Measurements from ENCODE around the gene MAJIN. TPM values are rescaled to one million over a fixed set of nuclear protein-coding genes. Genes with fewer than 3 reads are reported as not detected.

Gene MAJIN
- total RNA-seq, 1 donor, result not detected

GRCh38 chr11:64914123-64914522, 57.8 kb downstream of the MAJIN start:
- DNase-seq (ENCODE audit: low read depth), result no peak
- no peak overlapping the region for H3K4me3 ChIP-seq (ENCODE audit: low read depth, low read length)
- TF ChIP-seq CTCF (IDR thresholded peaks at IDR 0.05; ENCODE audit: insufficient read depth, low read depth, low read length), result no peak

GRCh38 chr11:64913171-64913727, 58.7 kb downstream of the MAJIN start:
- no peak overlapping the region for H3K4me3 ChIP-seq (ENCODE audit: low read depth, low read length)
- TF ChIP-seq CTCF (IDR thresholded peaks at IDR 0.05; ENCODE audit: insufficient read depth, low read depth, low read length), result no peak
- no peak for DNase-seq (ENCODE audit: low read depth)

- DNase-seq (ENCODE audit: low read depth), result no peak
- H3K4me3 ChIP-seq (ENCODE audit: low read depth, low read length), result no peak overlapping the region
- TF ChIP-seq CTCF (IDR thresholded peaks at IDR 0.05; ENCODE audit: insufficient read depth, low read depth, low read length), result no peak
These were observed 60.2 kb downstream of the MAJIN start for GRCh38 chr11:64911689-64912088.

GRCh38 chr11:64911142-64911541, 60.8 kb downstream of the MAJIN start:
- TF ChIP-seq CTCF (IDR thresholded peaks at IDR 0.05; ENCODE audit: insufficient read depth, low read depth, low read length), result no peak
- H3K4me3 ChIP-seq (ENCODE audit: low read depth, low read length), result no peak overlapping the region
- no peak for DNase-seq (ENCODE audit: low read depth)

- no peak for DNase-seq (ENCODE audit: low read depth)
- no peak overlapping the region for H3K4me3 ChIP-seq (ENCODE audit: low read depth, low read length)
- no peak for TF ChIP-seq CTCF (IDR thresholded peaks at IDR 0.05; ENCODE audit: insufficient read depth, low read depth, low read length)
These were observed 61.3 kb downstream of the MAJIN start for GRCh38 chr11:64910451-64911093.

- TF ChIP-seq CTCF (IDR thresholded peaks at IDR 0.05; ENCODE audit: insufficient read depth, low read depth, low read length), result no peak
- no peak for DNase-seq (ENCODE audit: low read depth)
- H3K4me3 ChIP-seq (ENCODE audit: low read depth, low read length), result no peak overlapping the region
These were observed 62.1 kb downstream of the MAJIN start for GRCh38 chr11:64909653-64910343.
